HEK293 (cell line): ENCODE results near the gene LCOR.

Source experiments
- BCL11B ChIP-seq: fragments of 450-650 bp; formaldehyde crosslinking; IDR thresholded peaks from 2 replicates; pipeline ENCODE4 v1.5.1; 2016; ENCODE audit warnings: low read depth, missing biosample characterization, missing genetic modification characterization
- KLF10 ChIP-seq: fragments of 450-650 bp; IDR thresholded peaks from 2 replicates; pipeline ENCODE4 v1.5.1; 2018; ENCODE audit warnings: missing biosample characterization, mild to moderate bottlenecking, missing genetic modification characterization
- MZF1 ChIP-seq: fragments of 450-650 bp; formaldehyde crosslinking; IDR thresholded peaks from 2 replicates; pipeline ENCODE4 v1.5.1; 2017; ENCODE audit warnings: missing biosample characterization, missing genetic modification characterization, borderline replicate concordance
- SP7 ChIP-seq: fragments of 450-650 bp; formaldehyde crosslinking; IDR thresholded peaks from 2 replicates; pipeline ENCODE4 v1.5.1; 2016; ENCODE audit warnings: missing biosample characterization, missing genetic modification characterization
- WT1 ChIP-seq: fragments of 450-650 bp; formaldehyde crosslinking; IDR thresholded peaks from 2 replicates; pipeline ENCODE4 v1.5.1; 2016; ENCODE audit warnings: missing biosample characterization, missing genetic modification characterization
- ZFHX2 ChIP-seq: fragments of 450-650 bp; formaldehyde crosslinking; conservative IDR thresholded peaks from 2 replicates; pipeline ENCODE4 v1.5.1; 2016; ENCODE audit warnings: missing biosample characterization, missing genetic modification characterization
- ZFP69B ChIP-seq: fragments of 450-650 bp; formaldehyde crosslinking; IDR thresholded peaks from 2 replicates; pipeline ENCODE4 v1.5.1; 2016; ENCODE audit warnings: missing biosample characterization, missing genetic modification characterization
- ZNF140 ChIP-seq: fragments of 450-650 bp; formaldehyde crosslinking; IDR thresholded peaks from 2 replicates; pipeline ENCODE4 v1.5.1; 2016; ENCODE audit warnings: missing biosample characterization, missing genetic modification characterization
- ZNF202 ChIP-seq: fragments of 450-650 bp; formaldehyde crosslinking; IDR thresholded peaks from 2 replicates; pipeline ENCODE4 v1.5.1; 2016; ENCODE audit warnings: missing biosample characterization, missing genetic modification characterization, borderline replicate concordance
- ZNF24 ChIP-seq: fragments of 450-650 bp; formaldehyde crosslinking; IDR thresholded peaks from 2 replicates; pipeline ENCODE4 v1.5.1; 2016; ENCODE audit warnings: missing biosample characterization, missing genetic modification characterization
- ZNF341 ChIP-seq: fragments of 450-650 bp; formaldehyde crosslinking; IDR thresholded peaks from 2 replicates; pipeline ENCODE4; 2016; ENCODE audit warnings: low read depth, missing biosample characterization, missing genetic modification characterization
- ZNF394 ChIP-seq: fragments of 450-650 bp; formaldehyde crosslinking; IDR thresholded peaks from 2 replicates; pipeline ENCODE4 v1.5.1; 2016; ENCODE audit warnings: missing biosample characterization, missing genetic modification characterization, mild to moderate bottlenecking, moderate library complexity, borderline replicate concordance
- ZNF473 ChIP-seq: fragments of 450-650 bp; formaldehyde crosslinking; IDR thresholded peaks from 2 replicates; pipeline ENCODE4 v1.5.1; 2017; ENCODE audit warnings: missing biosample characterization, missing genetic modification characterization
- ZNF521 ChIP-seq: fragments of 450-650 bp; formaldehyde crosslinking; IDR thresholded peaks from 2 replicates; pipeline ENCODE4 v1.5.1; 2017; ENCODE audit warnings: missing biosample characterization, mild to moderate bottlenecking, missing genetic modification characterization
- ZNF529 ChIP-seq: fragments of 450-650 bp; formaldehyde crosslinking; IDR thresholded peaks from 2 replicates; pipeline ENCODE4 v1.5.1; 2017; ENCODE audit warnings: missing genetic modification characterization, missing biosample characterization; ENCODE audit not compliant: insufficient replicate concordance
- ZNF561 ChIP-seq: fragments of 450-650 bp; IDR thresholded peaks from 2 replicates; pipeline ENCODE4 v1.5.1; 2018; ENCODE audit warnings: missing biosample characterization, missing genetic modification characterization, borderline replicate concordance
- ZNF571 ChIP-seq: fragments of 450-650 bp; formaldehyde crosslinking; IDR thresholded peaks from 2 replicates; pipeline ENCODE4 v1.5.0; 2017; ENCODE audit warnings: missing biosample characterization, missing genetic modification characterization
- ZNF654 ChIP-seq: fragments of 450-650 bp; formaldehyde crosslinking; IDR thresholded peaks from 2 replicates; pipeline ENCODE4 v1.5.1; 2016; ENCODE audit warnings: low read depth, missing biosample characterization, missing genetic modification characterization
- ZNF660 ChIP-seq: fragments of 450-650 bp; IDR thresholded peaks from 2 replicates; pipeline ENCODE4 v1.5.1; 2018; ENCODE audit warnings: missing biosample characterization, mild to moderate bottlenecking, missing genetic modification characterization
- ZNF843 ChIP-seq: fragments of 450-650 bp; formaldehyde crosslinking; IDR thresholded peaks from 2 replicates; pipeline ENCODE4 v1.5.1; 2016; ENCODE audit warnings: missing biosample characterization, missing genetic modification characterization
- ZSCAN30 ChIP-seq: fragments of 450-650 bp; IDR thresholded peaks from 2 replicates; pipeline ENCODE4 v1.5.1; 2018; ENCODE audit warnings: missing biosample characterization, mild to moderate bottlenecking, missing genetic modification characterization, moderate library complexity
- ZXDB ChIP-seq: fragments of 450-650 bp; formaldehyde crosslinking; IDR thresholded peaks from 2 replicates; pipeline ENCODE4 v1.5.1; 2016; ENCODE audit warnings: missing biosample characterization, missing genetic modification characterization
- TF ChIP-seq, protein P1 (sequence below): fragments of 450-650 bp; formaldehyde crosslinking; optimal IDR thresholded peaks from 2 replicates; pipeline ENCODE3; 2016; ENCODE audit warnings: missing biosample characterization, mild to moderate bottlenecking, missing genetic modification characterization
- TF ChIP-seq, protein P2 (sequence below): fragments of 450-650 bp; IDR thresholded peaks from 2 replicates; pipeline ENCODE4 v1.5.1; 2018; ENCODE audit warnings: missing biosample characterization, missing genetic modification characterization
- TF ChIP-seq, protein P3 (sequence below): fragments of 450-650 bp; formaldehyde crosslinking; IDR thresholded peaks from 2 replicates; pipeline ENCODE4 v1.5.1; 2016; ENCODE audit warnings: missing biosample characterization, missing genetic modification characterization
- TF ChIP-seq, protein P4 (sequence below): fragments of 450-650 bp; formaldehyde crosslinking; IDR thresholded peaks from 2 replicates; pipeline ENCODE4 v1.5.1; 2017; ENCODE audit warnings: missing biosample characterization, missing genetic modification characterization
- TF ChIP-seq, protein P5 (sequence below): fragments of 450-650 bp; formaldehyde crosslinking; IDR thresholded peaks from 2 replicates; pipeline ENCODE4 v1.5.1; 2016; ENCODE audit warnings: missing biosample characterization, missing genetic modification characterization

The LCOR gene

GRCh38 chr10:97037365-97038361 lies 205.6 kb downstream of the LCOR start (continued):
- TF ChIP-seq, protein P1, sequence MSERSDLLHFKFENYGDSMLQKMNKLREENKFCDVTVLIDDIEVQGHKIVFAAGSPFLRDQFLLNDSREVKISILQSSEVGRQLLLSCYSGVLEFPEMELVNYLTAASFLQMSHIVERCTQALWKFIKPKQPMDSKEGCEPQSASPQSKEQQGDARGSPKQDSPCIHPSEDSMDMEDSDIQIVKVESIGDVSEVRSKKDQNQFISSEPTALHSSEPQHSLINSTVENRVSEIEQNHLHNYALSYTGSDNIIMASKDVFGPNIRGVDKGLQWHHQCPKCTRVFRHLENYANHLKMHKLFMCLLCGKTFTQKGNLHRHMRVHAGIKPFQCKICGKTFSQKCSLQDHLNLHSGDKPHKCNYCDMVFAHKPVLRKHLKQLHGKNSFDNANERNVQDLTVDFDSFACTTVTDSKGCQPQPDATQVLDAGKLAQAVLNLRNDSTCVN (tag by site-specific recombination): peak; percentile 9
- TF ChIP-seq, protein P2, sequence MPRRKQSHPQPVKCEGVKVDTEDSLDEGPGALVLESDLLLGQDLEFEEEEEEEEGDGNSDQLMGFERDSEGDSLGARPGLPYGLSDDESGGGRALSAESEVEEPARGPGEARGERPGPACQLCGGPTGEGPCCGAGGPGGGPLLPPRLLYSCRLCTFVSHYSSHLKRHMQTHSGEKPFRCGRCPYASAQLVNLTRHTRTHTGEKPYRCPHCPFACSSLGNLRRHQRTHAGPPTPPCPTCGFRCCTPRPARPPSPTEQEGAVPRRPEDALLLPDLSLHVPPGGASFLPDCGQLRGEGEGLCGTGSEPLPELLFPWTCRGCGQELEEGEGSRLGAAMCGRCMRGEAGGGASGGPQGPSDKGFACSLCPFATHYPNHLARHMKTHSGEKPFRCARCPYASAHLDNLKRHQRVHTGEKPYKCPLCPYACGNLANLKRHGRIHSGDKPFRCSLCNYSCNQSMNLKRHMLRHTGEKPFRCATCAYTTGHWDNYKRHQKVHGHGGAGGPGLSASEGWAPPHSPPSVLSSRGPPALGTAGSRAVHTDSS (tag by site-specific recombination): no peak
- TF ChIP-seq WT1 (tag by site-specific recombination) (no peak), ZNF473 (tag by site-specific recombination) (no peak), ZSCAN30 (tag by site-specific recombination) (0 out of 2 replicates have a peak, but pooled peaks have one; percentile 14), SP7 (tag by site-specific recombination) (no peak), ZNF843 (no peak), ZFP69B (tag by site-specific recombination) (0 out of 2 replicates have a peak, but pooled peaks have one; percentile 20), BCL11B (tag by site-specific recombination) (no peak), ZNF202 (tag by site-specific recombination) (no peak), ZNF341 (peak; percentile 99), ZNF654 (tag by site-specific recombination) (peak; percentile 94), ZNF394 (peak; percentile 59; the same call in 1 of the 2 replicates), MZF1 (tag by site-specific recombination) (peak; percentile 83), ZFHX2 (tag by site-specific recombination) (peak; percentile 83), ZXDB (tag by site-specific recombination) (peak; percentile 47; the same call in 1 of the 2 replicates), KLF10 (tag by site-specific recombination) (no peak), ZNF660 (peak; percentile 72; the same call in 1 of the 2 replicates), ZNF529 (tag by site-specific recombination) (no peak), ZNF561 (tag by site-specific recombination) (peak; percentile 36; the same call in 1 of the 2 replicates), ZNF140 (no peak), ZNF521 (tag by site-specific recombination) (no peak), ZNF24 (tag by site-specific recombination) (no peak), ZNF571 (no peak)
- TF ChIP-seq, protein P3, sequence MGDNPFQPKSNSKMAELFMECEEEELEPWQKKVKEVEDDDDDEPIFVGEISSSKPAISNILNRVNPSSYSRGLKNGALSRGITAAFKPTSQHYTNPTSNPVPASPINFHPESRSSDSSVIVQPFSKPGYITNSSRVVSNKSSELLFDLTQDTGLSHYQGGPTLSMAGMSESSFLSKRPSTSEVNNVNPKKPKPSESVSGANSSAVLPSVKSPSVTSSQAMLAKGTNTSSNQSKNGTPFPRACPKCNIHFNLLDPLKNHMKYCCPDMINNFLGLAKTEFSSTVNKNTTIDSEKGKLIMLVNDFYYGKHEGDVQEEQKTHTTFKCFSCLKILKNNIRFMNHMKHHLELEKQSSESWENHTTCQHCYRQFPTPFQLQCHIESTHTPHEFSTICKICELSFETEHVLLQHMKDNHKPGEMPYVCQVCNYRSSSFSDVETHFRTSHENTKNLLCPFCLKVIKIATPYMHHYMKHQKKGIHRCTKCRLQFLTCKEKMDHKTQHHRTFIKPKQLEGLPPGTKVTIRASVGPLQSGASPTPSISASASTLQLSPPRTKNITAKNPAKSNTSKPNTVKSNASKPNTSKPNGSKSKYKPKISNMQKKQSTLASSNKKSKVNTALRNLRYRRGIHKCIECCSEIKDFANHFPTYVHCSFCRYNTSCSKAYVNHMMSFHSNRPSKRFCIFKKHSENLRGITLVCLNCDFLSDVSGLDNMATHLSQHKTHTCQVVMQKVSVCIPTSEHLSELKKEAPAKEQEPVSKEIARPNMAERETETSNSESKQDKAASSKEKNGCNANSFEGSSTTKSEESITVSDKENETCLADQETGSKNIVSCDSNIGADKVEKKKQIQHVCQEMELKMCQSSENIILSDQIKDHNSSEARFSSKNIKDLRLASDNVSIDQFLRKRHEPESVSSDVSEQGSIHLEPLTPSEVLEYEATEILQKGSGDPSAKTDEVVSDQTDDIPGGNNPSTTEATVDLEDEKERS (tag by site-specific recombination): peak; percentile 51; the same call in 1 of the 2 replicates
- TF ChIP-seq, protein P4, sequence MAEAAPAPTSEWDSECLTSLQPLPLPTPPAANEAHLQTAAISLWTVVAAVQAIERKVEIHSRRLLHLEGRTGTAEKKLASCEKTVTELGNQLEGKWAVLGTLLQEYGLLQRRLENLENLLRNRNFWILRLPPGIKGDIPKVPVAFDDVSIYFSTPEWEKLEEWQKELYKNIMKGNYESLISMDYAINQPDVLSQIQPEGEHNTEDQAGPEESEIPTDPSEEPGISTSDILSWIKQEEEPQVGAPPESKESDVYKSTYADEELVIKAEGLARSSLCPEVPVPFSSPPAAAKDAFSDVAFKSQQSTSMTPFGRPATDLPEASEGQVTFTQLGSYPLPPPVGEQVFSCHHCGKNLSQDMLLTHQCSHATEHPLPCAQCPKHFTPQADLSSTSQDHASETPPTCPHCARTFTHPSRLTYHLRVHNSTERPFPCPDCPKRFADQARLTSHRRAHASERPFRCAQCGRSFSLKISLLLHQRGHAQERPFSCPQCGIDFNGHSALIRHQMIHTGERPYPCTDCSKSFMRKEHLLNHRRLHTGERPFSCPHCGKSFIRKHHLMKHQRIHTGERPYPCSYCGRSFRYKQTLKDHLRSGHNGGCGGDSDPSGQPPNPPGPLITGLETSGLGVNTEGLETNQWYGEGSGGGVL: peak; percentile 34
- TF ChIP-seq, protein P5, sequence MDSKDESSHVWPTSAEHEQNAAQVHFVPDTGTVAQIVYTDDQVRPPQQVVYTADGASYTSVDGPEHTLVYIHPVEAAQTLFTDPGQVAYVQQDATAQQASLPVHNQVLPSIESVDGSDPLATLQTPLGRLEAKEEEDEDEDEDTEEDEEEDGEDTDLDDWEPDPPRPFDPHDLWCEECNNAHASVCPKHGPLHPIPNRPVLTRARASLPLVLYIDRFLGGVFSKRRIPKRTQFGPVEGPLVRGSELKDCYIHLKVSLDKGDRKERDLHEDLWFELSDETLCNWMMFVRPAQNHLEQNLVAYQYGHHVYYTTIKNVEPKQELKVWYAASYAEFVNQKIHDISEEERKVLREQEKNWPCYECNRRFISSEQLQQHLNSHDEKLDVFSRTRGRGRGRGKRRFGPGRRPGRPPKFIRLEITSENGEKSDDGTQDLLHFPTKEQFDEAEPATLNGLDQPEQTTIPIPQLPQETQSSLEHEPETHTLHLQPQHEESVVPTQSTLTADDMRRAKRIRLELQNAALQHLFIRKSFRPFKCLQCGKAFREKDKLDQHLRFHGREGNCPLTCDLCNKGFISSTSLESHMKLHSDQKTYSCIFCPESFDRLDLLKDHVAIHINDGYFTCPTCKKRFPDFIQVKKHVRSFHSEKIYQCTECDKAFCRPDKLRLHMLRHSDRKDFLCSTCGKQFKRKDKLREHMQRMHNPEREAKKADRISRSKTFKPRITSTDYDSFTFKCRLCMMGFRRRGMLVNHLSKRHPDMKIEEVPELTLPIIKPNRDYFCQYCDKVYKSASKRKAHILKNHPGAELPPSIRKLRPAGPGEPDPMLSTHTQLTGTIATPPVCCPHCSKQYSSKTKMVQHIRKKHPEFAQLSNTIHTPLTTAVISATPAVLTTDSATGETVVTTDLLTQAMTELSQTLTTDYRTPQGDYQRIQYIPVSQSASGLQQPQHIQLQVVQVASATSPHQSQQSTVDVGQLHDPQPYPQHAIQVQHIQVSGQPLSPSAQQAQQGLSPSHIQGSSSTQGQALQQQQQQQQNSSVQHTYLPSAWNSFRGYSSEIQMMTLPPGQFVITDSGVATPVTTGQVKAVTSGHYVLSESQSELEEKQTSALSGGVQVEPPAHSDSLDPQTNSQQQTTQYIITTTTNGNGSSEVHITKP (tag by site-specific recombination): peak; percentile 25; the same call in 1 of the 2 replicates
